Keratinocyte (primary cell): ENCODE results near the gene TNNC2.

Experiments used
- CTCF ChIP-seq, 3 experiments: IDR thresholded peaks in 1 of 3; conservative IDR thresholded peaks in 1 of 3; optimal IDR thresholded peaks in 1 of 3; 2 replicates in 2 of 3; 3 replicates in 1 of 3; pipeline versions ENCODE3 to v1.5.1; 2011; ENCODE audit warnings: low read length in 3 of 3, mild to moderate bottlenecking in 3 of 3, moderate library complexity in 2 of 3, control low read depth in 1 of 3, inconsistent platforms in 1 of 3; ENCODE audit not compliant: insufficient read depth in 2 of 3; ENCODE audit errors: extremely low read depth in 1 of 3
- EZH2 ChIP-seq: IDR thresholded peaks from one replicate; pipeline ENCODE4 v1.6.1; 2012; ENCODE audit warnings: inconsistent platforms, mild to moderate bottlenecking, low read length, moderate library complexity

- TF ChIP-seq CTCF (optimal IDR thresholded peaks at IDR 0.05 in 1 of 3, IDR thresholded peaks at IDR 0.05 in 1 of 3, conservative IDR thresholded peaks at IDR 0.05 in 1 of 3; ENCODE audit: extremely low read depth in 1 of 3, insufficient read depth in 2 of 3, low read length in 3 of 3), result no peak
- TF ChIP-seq EZH2, result no peak
These were observed 1.5 kb upstream of the TNNC2 start for GRCh38 chr20:45828589-45828988.
